Ecto neural progenitor cell (in vitro differentiated cells): ENCODE data around the gene DNAJB14.

Experiments used
- DNase-seq: peaks from one replicate; pipeline ENCODE4 v3.0.0-alpha.2; 2018; ENCODE audit warnings: low spot score

The DNAJB14 gene

DNA sequence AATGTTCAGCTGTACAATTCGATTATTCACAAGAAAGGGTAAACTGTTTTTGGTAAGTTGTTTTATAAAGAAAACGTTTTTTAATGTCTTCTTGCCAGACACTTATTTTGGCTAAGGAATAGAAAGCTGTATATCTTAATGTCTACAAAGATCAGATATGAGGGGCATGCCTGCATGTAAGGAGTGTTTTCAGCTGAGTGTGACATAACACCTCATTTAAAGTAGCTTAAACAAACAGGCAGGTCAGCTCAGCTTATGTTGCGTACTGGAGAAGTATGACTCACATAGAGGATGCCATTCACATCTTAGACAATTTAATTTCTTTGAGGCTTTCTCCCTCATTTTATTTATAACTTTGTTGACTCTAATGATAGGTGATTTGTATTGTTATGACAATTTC is 82.6 kb downstream of the DNAJB14 start:
- DNase-seq, result no peak

DNA sequence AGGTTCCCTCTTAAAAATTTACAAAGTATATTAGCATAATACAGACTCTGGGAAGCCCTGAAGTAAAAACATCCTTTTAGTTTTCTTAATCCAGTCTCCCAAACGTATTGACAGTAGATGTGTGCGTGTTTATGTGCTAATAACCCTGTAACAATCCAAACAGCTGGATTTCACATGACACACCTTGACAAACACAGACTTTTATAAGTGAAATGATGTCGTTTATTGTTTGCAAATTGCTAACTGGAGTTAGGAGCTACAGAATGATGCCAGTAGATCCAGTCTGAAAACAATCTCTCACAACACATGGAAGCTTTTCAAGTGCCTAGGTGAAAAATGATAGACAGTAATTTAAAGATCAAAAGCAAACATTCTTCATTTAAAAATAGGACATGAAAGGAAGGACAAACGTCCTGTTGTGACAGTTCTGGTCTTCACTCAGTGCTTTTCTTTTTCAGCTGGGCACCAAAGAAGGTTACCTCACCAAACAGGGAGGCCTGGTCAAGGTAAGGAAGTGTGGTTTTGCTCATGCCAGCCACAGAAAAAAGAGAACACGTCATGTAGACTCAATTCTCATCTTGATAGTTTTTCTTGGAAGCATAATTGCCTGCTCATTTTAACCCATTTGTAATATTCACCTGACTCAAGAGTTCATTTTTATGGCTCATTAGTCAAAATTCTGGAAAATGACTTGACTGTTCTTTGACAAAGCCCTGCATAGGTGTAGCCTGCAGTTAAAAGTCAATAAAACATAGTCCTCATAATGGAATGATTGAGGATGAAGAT is 85.1 kb downstream of the DNAJB14 start:
- no peak for DNase-seq

DNA sequence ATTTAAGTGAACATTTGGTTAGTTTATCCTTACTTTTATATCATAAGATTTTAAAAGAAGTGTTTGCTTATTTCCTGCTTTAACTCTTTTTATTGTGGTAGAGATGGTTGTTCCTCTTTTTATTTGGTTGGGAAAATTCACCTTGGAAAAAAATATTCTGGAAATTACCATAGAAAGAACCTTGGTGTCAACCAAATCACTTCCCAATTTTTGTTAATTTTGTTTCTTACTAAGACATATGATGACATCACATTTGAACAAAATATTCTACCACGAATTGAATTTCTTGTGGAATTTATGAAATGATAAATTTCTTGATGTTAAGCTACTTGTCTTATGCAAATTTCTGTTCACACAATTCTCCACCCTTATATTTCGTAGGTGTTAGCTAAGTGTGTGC is 85.9 kb downstream of the DNAJB14 start:
- no peak for DNase-seq

DNA sequence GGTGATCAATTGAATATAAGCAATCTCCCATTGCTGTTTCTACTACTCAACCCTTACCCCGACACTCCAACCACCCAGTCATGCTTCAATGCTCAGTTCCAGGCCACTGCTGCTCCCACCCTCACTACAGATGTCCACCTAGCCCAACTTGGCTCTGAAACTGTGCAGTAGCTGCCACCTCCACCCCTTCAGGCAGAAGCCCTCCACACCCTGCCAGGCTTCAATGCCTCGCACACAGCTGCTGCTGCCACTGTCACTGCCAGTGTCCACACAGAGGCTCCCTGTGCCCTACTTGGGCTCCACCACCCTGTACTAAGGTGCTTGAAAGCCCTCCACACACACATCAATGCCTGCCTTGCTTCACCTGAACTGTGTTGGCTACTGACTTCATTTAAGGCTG is 86.8 kb downstream of the DNAJB14 start:
- no peak for DNase-seq

DNA sequence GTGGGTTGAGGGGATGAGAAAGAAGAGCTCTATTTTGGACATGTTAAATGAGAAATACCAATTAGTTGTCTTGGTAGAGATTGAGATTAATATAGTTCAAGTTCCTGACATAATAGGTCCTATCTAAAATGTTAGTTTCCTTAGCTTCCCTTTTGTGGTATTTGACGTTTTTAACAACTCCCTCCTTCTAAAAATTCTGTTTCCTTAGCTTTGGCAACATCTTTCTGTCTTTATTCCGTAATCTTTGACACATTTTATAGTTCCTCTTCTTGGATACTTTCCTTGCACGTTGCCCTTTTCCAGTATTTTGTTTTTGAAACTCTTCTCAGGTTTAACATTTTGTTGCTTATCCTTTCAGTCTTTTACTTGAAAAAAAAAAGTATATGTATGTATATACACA is 89.1 kb downstream of the DNAJB14 start:
- no peak for DNase-seq

DNA sequence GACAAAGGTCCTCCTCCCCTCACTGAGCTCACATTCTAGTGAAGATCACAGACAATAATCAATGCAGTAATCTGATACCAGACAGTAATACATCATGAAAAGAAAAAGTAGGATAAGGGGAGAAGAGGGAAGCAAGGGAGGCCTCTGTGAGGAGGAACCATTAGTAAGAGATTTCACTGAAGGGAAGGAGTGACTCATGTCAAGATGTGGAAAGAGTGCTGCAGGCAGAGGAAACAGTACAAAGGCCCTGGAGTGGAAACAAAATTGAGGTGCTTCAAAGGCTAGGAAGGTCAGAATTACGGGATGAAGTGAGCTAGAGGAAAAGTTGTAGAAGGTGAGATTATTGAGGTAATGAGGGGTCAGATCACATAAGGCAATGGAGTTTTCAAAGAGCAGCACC is 90.3 kb downstream of the DNAJB14 start:
- no peak for DNase-seq

DNA sequence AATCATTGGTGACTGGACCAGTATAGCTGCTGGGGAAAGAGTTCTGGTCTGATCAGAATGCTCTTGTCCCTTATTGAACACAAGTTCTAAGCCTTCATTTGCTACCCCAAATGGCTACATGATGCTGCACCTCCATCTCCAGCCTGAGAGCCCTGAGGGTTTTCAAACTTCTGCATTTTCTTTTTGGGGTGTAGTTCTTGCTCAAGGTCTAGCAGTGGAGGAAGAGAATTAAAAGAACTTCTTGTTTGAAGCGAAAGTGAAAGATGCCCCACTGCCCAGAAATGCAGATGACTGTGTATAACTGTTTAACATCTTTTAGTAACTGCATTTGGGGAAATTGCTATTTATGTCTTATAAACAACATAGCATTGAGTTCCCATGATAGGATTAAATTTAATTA is 90.7 kb downstream of the DNAJB14 start:
- no peak for DNase-seq

DNA sequence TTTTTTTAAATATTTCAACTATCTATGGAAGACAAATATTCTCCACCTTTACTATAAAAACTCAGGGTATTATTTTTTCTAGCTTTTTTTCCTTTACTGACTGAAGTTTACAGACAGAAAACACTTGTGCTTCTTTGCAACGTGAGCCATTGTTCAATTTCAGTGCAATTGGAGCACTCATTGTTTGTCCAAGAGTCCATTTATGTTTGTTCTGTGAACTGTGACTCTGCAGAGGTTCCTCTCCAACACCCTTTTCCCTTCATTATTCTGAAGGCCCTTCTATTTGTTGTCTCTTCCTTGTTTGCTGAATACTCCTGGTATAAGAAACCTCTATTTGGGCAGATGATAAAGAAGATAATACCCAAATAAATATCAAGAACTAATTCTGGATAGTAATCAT is 92.4 kb downstream of the DNAJB14 start:
- no peak for DNase-seq

DNA sequence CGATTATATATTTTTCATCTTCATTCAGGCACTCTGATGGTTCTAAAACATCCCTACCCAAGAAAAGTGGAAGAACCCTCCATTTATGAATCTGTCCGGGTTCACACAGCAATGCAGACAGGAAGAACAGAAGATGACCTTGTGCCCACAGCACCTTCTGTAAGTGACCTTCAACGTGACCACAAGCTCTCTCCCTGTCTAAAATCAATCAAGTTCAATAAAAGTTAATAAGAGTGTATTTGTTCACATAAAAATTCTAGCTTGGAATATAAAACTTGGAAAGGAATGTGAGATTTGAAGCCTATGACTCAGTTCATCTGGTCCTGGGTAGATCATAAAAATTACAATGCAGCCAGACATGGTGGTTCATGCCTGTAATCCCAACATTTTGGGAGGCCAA is 93.2 kb downstream of the DNAJB14 start:
- DNase-seq, result no peak

DNA sequence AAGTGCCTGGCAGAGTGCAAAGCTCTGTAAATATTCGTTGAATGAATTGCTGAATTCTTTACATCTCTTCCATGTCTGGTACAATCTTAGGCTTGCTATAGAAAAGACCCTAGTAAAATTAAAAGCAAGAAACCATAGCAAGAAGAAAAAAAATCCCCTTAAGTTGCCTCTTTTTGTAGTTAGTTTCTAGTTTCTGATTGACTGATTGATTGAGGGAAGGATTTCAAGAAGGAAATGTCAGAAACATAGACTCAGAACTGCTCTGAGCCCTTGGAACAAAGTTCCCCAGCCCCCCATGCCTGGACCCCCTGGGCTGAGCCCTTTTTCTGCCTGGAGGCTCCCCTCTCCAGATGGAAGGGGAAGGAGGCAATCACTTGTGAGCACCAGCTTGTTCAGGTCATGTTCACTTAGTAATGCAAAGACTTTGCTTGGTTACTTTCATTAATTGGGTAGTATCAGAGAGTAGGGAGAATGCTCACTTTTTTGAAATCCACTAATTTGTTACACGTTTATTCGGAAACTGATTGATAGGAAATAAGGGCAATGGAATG is 94.1 kb downstream of the DNAJB14 start:
- DNase-seq, result no peak

DNA sequence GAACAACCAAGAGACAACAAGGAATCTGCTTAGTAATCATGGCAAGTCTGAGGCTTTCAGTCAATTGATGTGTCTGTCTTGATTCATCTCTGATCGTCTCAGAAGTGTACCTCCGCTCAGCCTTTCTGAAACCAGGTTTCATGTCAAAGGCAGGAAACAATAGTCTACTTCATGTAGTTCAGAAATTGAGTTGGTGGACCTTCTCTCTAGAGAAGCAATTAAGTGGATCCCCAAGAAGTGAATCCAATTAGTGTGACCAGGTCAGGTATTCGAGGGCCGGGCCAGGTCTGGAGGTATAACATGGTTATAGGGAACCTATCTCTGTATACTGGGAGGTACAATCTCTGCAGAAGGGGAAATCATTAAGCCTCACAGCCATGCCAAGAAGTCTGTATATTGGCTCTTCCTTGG is 97.8 kb downstream of the DNAJB14 start:
- no peak for DNase-seq

DNA sequence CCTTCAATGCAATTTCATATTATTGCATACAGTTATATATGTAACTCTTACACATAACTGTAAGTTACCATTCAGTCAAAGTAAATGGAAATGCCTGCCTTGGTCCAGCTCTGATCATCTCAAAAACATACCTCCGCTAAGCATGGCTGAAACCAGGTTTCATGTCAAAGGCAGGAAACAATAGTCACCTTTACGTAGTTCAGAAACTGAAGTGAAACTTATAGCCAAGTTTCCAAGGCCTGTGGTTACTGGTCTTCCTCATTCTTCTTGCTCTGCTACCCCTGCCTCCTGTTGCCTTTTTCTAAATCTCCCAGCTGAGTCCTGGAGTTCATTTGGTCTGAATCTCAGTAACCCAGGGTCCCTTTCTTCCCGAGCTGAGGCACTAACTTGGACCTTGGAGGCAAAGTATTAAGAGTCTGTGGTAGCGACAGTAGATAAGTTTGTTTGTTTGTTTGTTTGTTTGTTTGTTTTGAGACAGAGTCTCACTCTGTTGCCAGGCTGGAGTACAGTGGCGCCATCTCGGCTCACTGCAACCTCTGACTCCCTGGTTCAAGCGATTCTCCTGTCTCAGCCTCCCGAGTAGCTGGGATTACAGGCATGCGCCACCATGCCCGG is 98.9 kb downstream of the DNAJB14 start:
- no peak for DNase-seq

DNA sequence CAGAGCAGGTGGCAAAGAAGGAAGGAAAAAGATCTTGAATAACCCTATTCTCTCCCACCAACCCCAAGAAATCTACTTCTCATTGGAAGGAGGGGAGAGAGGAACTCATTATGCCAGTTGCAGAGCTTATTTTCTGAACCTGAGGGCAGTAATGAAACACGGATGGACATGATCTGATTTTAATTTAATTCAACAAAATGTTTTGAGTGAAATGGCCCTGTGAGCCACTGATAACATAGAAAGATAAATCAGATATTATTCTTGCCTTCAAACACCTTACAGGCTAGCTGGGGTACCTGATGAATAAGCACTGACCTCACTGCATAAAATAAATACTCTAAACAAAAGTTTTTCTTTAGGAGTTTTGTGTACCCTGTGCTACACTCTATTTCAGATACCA is 99.5 kb downstream of the DNAJB14 start:
- DNase-seq, result no peak
